Activated CD4-positive, CD25-positive, alpha-beta regulatory T cell (primary cell): Measurements from ENCODE around the gene ATG2B.

Source experiments
- DNase-seq, 4 experiments: peaks; one replicate each; lab custom pipeline; 2025; lab: John Stamatoyannopoulos, UW

The ATG2B gene

GRCh38 chr14:96271421-96271762, 91.7 kb downstream of the ATG2B start:
- no peak for DNase-seq

GRCh38 chr14:96270565-96271420, 92.3 kb downstream of the ATG2B start:
- DNase-seq = no peak

- DNase-seq = no peak
Observed at GRCh38 chr14:96269359-96269710, 93.8 kb downstream of the ATG2B start.

- DNase-seq = no peak
Observed at GRCh38 chr14:96268431-96269358, 94.4 kb downstream of the ATG2B start.

GRCh38 chr14:96267916-96268315, 95.2 kb downstream of the ATG2B start:
- DNase-seq = no peak

GRCh38 chr14:96267336-96267735, 95.8 kb downstream of the ATG2B start:
- no peak for DNase-seq

- DNase-seq = no peak
Observed at GRCh38 chr14:96265383-96266095, 97.6 kb downstream of the ATG2B start.

GRCh38 chr14:96264853-96265252, 98.3 kb downstream of the ATG2B start:
- DNase-seq = no peak

- no peak for DNase-seq
Observed at GRCh38 chr14:96264200-96264553, 99.0 kb downstream of the ATG2B start.

- DNase-seq = no peak
Observed at GRCh38 chr14:96263347-96264199, 99.6 kb downstream of the ATG2B start.

- no peak for DNase-seq
Observed at GRCh38 chr14:96261772-96262655, 101.1 kb downstream of the ATG2B start.

- DNase-seq = no peak
Observed at GRCh38 chr14:96261053-96261452, 102.1 kb downstream of the ATG2B start.

GRCh38 chr14:96260341-96260821, 102.8 kb downstream of the ATG2B start:
- no peak for DNase-seq

- DNase-seq = no peak
Observed at GRCh38 chr14:96257900-96258299, 105.2 kb downstream of the ATG2B start.

- DNase-seq = no peak
Observed at GRCh38 chr14:96257056-96257455, 106.1 kb downstream of the ATG2B start.

- no peak for DNase-seq
Observed at GRCh38 chr14:96256407-96256806, 106.7 kb downstream of the ATG2B start.

- no peak for DNase-seq
Observed at GRCh38 chr14:96255501-96256366, 107.4 kb downstream of the ATG2B start, which contains the start of gene BDKRB1. Gene BDKRB1, plus strand, starts transcription at chr14:96256210. Its CDS starts 7,473 bp downstream, at chr14:96263683.

- no peak for DNase-seq
Observed at GRCh38 chr14:96254687-96255086, 108.5 kb downstream of the ATG2B start.

GRCh38 chr14:96252999-96253539, 110.1 kb downstream of the ATG2B start:
- DNase-seq = no peak
